ENCODE results near the gene INTS3.
"Not testable (repeated sequence)": the region's sequence is repeated elsewhere in the genome, so short reads cannot be mapped to it uniquely, and the experiment has no call there.

The INTS3 gene

DNA sequence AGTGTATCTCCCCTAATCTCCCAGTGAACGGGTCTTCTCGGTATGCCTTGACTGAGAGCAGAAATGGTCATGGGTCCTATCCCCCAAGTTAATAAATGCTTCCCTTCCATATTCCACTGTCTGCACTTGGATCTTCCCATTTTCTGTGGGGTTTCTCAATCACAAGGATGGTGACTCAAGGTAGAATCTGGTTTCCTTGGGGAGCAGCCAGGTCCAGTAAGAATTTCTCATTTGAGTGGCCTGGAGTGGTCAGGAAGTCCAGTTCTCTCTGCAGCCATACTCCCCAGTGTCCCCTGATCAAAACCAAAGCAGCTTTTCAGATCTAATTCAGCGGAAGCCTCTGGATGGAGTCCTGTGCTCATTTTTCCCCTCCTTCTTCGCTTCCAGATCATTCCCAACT lies 32.6 kb downstream of the INTS3 start:
- Histone ChIP-seq H3K27ac (no peak overlapping the region), H3K9ac (no peak overlapping the region), H3K4me3 (no peak overlapping the region), H3K9me3 (replicated peaks in 1 of 11) (no peaks in the 10 kb centered on the region), H3K36me3 (peaks cover 97 to 100% (median 100%) of the 10 kb centered on the region in 11 experiments), H4K20me1 (no peaks in the 10 kb centered on the region), H3K27me3 (no peaks in the 10 kb centered on the region), H3K4me1 (peaks cover 0 to 32% (median 27%) of the 10 kb centered on the region in 10 experiments; a peak in 18 of 20 replicates), H3K4me2 (no peak overlapping the region)
- TF ChIP-seq Cebpa-rat (IDR thresholded peaks at IDR 0.05), result no peak

GRCh38 chr1:153763365-153764225 lies 35.7 kb downstream of the INTS3 start:
- Histone ChIP-seq H3K27ac (peak overlapping the region in 8 of 11 experiments; percentile 28 to 68 (median 58); a peak in 15 of 22 replicates), H3K9ac (peak overlapping the region in 8 of 11 experiments; percentile 19 to 67 (median 44); a peak in 12 of 22 replicates), H3K9me3 (replicated peaks in 1 of 11) (no peaks in the 10 kb centered on the region), H3K4me2 (peak overlapping the region in 9 of 11 experiments; percentile 16 to 88 (median 77); a peak in 18 of 22 replicates), H3K27me3 (no peaks in the 10 kb centered on the region), H3K4me1 (peaks cover 21 to 56% (median 51%) of the 10 kb centered on the region in 10 experiments), H3K4me3 (0 out of 20 replicates have a peak overlapping the region, but pooled peaks of 1 of the 10 experiments have one; percentile 11), H4K20me1 (no peaks in the 10 kb centered on the region), H3K36me3 (peaks cover 86 to 100% (median 99%) of the 10 kb centered on the region in 11 experiments)
- TF ChIP-seq Cebpa-rat (IDR thresholded peaks at IDR 0.05), result no peak

DNA sequence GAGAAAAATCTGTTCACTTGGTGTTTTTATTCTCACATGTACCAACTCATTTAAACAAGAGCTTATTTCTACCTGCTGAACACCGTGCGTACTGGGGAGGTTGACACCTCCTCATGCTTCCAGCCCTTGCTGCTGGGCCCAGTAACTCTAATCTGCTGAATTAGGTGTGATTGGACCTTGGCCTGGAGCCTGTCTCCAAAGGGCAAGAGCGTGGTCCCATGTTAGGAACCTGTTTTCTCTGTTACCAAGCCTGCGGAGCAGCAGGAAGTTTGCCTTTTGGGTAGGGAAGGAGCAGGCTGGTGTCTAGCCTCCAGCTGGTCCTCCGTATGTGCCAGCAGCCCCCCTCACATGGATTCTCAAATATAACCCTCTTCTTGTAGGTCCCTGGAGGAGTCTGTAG lies 36.5 kb downstream of the INTS3 start:
- Histone ChIP-seq H3K4me1 (peaks cover 28 to 63% (median 58%) of the 10 kb centered on the region in 10 experiments), H4K20me1 (no peaks in the 10 kb centered on the region), H3K27me3 (no peaks in the 10 kb centered on the region), H3K27ac (peak overlapping the region in 7 of 11 experiments; percentile 41 to 68 (median 65); a peak in 13 of 22 replicates), H3K4me3 (no peak overlapping the region), H3K36me3 (peaks cover 79 to 99% (median 96%) of the 10 kb centered on the region in 11 experiments), H3K9me3 (replicated peaks in 1 of 11) (no peaks in the 10 kb centered on the region), H3K4me2 (peak overlapping the region in 8 of 11 experiments; percentile 64 to 88 (median 78); a peak in 14 of 22 replicates), H3K9ac (peak overlapping the region in 7 of 11 experiments; percentile 19 to 67 (median 48); a peak in 8 of 22 replicates)
- TF ChIP-seq Cebpa-rat (IDR thresholded peaks at IDR 0.05), result no peak

- not testable (repeated sequence) for H3K27me3 ChIP-seq; H4K20me1 ChIP-seq; H3K4me3 ChIP-seq; H3K9me3 ChIP-seq (replicated peaks in 1 of 11); H3K9ac ChIP-seq
- H3K36me3 ChIP-seq, result peaks cover 56 to 76% (median 73%) of the 10 kb centered on the region in 11 experiments
- H3K4me2 ChIP-seq, result peak overlapping the region in 4 of 11 experiments; percentile 94 to 99 (median 96); a peak in 3 of 22 replicates
- peak overlapping the region in 3 of 11 experiments; percentile 99 to 100 (median 99); a peak in 5 of 22 replicates for H3K27ac ChIP-seq
- H3K4me1 ChIP-seq, result peaks cover 51 to 86% (median 79%) of the 10 kb centered on the region in 10 experiments
Measured at GRCh38 chr1:153766663-153767062, 38.8 kb downstream of the INTS3 start.

- Histone ChIP-seq H3K27ac (peak overlapping the region in 10 of 11 experiments; percentile 58 to 100 (median 98); a peak in 17 of 22 replicates), H3K9ac (peak overlapping the region in 8 of 11 experiments; percentile 14 to 96 (median 91); a peak in 9 of 22 replicates), H3K9me3 (replicated peaks in 1 of 11) (no peaks in the 10 kb centered on the region), H3K27me3 (no peaks in the 10 kb centered on the region), H3K4me3 (no peak overlapping the region; a peak in 1 of 20 replicates), H3K4me1 (peaks cover 60 to 87% (median 84%) of the 10 kb centered on the region in 10 experiments), H4K20me1 (no peaks in the 10 kb centered on the region), H3K36me3 (peaks cover 47 to 73% (median 69%) of the 10 kb centered on the region in 11 experiments), H3K4me2 (peak overlapping the region; percentile 83 to 100 (median 99))
- TF ChIP-seq Cebpa-rat (IDR thresholded peaks at IDR 0.05), result no peak
Measured at GRCh38 chr1:153767519-153767918, 39.7 kb downstream of the INTS3 start.

DNA sequence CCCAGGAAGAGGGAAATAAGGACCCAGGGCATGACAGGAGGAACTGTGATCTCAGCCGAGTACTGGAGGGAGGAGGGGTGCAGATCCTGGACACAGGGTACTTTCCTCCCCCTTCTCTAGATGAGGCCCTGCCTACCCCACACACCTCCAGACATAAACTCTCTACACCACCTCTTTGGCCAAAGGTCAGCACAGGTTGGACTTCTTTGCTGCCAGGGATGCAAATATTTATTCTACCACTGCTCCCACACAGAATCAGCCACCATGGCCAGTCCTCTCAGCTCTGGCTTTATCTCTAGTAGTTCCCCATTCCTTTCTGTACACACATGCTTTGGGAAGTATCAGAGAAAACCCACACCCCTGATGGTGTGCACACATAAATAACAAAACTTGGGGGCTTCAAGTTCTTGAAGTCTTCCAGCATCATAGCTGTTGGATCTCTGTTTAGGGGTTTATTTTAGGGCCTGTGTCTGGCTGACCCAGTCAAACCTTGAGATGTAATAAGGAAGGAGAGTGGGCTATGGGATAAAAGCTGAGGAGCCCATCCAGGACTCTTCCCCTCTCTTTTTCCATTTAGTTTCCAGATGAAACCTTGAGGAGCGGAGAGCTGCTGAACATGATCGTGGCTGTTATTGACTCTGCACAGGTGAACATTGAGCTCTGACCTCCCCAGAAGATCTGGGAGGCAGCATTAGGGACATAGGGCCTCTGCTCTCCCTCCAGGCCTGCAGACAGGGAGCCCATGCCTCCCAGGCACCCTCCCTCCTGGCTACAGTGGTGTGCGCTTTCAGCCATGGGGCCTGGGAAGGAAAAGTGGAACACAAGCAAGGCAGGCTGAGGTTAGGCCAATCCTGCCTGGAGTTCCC lies 40.7 kb downstream of the INTS3 start:
- peak overlapping the region in 10 of 11 experiments; percentile 1 to 96 (median 90); a peak in 18 of 22 replicates for H3K9ac ChIP-seq
- H3K27ac ChIP-seq, result peak overlapping the region; percentile 21 to 100 (median 98); a peak in 21 of 22 replicates
- TF ChIP-seq Cebpa-rat (IDR thresholded peaks at IDR 0.05), result no peak
- H4K20me1 ChIP-seq, result no peaks in the 10 kb centered on the region
- H3K4me1 ChIP-seq, result peaks cover 70 to 87% (median 84%) of the 10 kb centered on the region in 10 experiments
- H3K4me3 ChIP-seq, result peak overlapping the region in 6 of 10 experiments; percentile 9 to 96 (median 75); a peak in 10 of 20 replicates
- peaks cover 37 to 70% (median 62%) of the 10 kb centered on the region in 11 experiments for H3K36me3 ChIP-seq
- H3K4me2 ChIP-seq, result peak overlapping the region; percentile 83 to 100 (median 99)
- H3K9me3 ChIP-seq (replicated peaks in 1 of 11), result no peaks in the 10 kb centered on the region
- no peaks in the 10 kb centered on the region for H3K27me3 ChIP-seq

DNA sequence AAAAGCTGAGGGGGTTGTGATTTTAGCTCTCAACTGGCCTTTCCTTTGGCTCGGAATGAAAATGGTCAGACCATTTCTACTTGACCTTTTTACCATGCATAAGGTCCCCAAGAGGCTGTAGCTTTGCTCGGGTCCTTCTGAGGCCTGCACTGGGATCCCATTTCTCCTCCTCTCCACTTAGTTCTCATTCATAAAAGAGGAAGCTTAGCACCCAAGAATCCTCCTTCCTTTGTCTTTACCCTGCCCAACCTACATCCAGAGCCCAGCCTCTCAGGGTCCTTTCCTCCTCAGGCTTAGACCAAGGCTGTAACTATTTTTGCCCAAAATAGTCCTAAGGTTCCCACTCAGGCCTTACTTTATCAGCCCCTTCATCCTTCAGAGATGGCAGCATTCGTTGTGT lies 41.4 kb downstream of the INTS3 start:
- TF ChIP-seq Cebpa-rat (IDR thresholded peaks at IDR 0.05), result no peak
- peak overlapping the region in 7 of 10 experiments; percentile 35 to 96 (median 87); a peak in 13 of 20 replicates for H3K4me3 ChIP-seq
- peaks cover 30 to 65% (median 56%) of the 10 kb centered on the region in 11 experiments for H3K36me3 ChIP-seq
- no peaks in the 10 kb centered on the region for H4K20me1 ChIP-seq
- H3K4me1 ChIP-seq, result peaks cover 75 to 87% (median 84%) of the 10 kb centered on the region in 10 experiments
- H3K27me3 ChIP-seq, result no peaks in the 10 kb centered on the region
- H3K9ac ChIP-seq, result peak overlapping the region in 10 of 11 experiments; percentile 1 to 96 (median 90); a peak in 19 of 22 replicates
- H3K27ac ChIP-seq, result peak overlapping the region; percentile 21 to 100 (median 98); a peak in 21 of 22 replicates
- H3K4me2 ChIP-seq, result peak overlapping the region; percentile 83 to 100 (median 99)
- H3K9me3 ChIP-seq (replicated peaks in 1 of 11), result no peaks in the 10 kb centered on the region

GRCh38 chr1:153770797-153771196 lies 42.9 kb downstream of the INTS3 start:
- Histone ChIP-seq H4K20me1 (no peaks in the 10 kb centered on the region), H3K4me2 (peak overlapping the region; percentile 94 to 100 (median 99)), H3K27ac (peak overlapping the region; percentile 30 to 100 (median 98); a peak in 21 of 22 replicates), H3K4me3 (peak overlapping the region in 9 of 10 experiments; percentile 12 to 96 (median 87); a peak in 15 of 20 replicates), H3K9me3 (replicated peaks in 1 of 11) (no peaks in the 10 kb centered on the region), H3K4me1 (peaks cover 81 to 95% (median 88%) of the 10 kb centered on the region in 10 experiments), H3K9ac (peak overlapping the region; percentile 45 to 96 (median 89); a peak in 21 of 22 replicates), H3K27me3 (no peaks in the 10 kb centered on the region), H3K36me3 (peaks cover 14 to 50% (median 41%) of the 10 kb centered on the region in 11 experiments; a peak in 21 of 22 replicates)
- TF ChIP-seq Cebpa-rat (IDR thresholded peaks at IDR 0.05), result no peak
